GM12801 (cell line): Measurements from ENCODE around the gene TUBGCP2.

Experiments used
- TF ChIP-seq, protein P1 (sequence below): IDR thresholded peaks from one replicate; pipeline ENCODE4 v1.5.1; 2011; ENCODE audit warnings: control low read depth; ENCODE audit not compliant: insufficient read length; ENCODE audit errors: extremely low read depth

The TUBGCP2 gene

DNA sequence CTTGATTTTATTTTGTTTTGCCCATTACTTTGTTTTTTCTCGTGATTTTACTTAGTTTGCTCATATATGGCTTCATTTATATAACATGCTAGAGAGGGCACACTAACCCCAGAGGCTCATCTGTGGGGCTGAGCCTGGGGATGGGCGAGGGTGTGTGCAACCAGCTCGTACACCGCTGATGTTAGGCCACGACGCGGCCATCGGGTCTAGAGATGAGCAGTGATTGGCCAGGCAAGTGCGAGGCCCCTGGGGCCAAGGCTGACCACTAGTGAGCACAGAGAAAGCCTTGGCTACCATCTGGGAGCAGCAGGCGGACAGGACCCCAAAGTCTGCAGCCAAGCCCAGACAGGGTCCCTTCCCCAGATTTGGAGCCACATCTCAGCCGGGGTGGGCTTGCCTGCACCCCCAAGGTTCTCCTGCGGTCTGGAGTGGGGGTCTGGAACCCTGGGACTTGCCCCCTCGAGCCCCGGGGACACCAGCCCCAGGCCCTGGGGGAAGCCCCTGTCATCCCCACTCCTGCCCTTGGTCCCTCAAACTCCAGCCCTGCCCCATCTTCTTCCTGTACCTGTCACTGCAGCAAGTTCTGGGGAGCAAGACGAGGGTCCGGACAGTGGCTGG is 45.4 kb upstream of the TUBGCP2 start:
- TF ChIP-seq, protein P1, sequence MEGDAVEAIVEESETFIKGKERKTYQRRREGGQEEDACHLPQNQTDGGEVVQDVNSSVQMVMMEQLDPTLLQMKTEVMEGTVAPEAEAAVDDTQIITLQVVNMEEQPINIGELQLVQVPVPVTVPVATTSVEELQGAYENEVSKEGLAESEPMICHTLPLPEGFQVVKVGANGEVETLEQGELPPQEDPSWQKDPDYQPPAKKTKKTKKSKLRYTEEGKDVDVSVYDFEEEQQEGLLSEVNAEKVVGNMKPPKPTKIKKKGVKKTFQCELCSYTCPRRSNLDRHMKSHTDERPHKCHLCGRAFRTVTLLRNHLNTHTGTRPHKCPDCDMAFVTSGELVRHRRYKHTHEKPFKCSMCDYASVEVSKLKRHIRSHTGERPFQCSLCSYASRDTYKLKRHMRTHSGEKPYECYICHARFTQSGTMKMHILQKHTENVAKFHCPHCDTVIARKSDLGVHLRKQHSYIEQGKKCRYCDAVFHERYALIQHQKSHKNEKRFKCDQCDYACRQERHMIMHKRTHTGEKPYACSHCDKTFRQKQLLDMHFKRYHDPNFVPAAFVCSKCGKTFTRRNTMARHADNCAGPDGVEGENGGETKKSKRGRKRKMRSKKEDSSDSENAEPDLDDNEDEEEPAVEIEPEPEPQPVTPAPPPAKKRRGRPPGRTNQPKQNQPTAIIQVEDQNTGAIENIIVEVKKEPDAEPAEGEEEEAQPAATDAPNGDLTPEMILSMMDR, result no peak

GRCh38 chr10:133353202-133353959 is 44.7 kb upstream of the TUBGCP2 start:
- TF ChIP-seq, protein P1, result no peak

DNA sequence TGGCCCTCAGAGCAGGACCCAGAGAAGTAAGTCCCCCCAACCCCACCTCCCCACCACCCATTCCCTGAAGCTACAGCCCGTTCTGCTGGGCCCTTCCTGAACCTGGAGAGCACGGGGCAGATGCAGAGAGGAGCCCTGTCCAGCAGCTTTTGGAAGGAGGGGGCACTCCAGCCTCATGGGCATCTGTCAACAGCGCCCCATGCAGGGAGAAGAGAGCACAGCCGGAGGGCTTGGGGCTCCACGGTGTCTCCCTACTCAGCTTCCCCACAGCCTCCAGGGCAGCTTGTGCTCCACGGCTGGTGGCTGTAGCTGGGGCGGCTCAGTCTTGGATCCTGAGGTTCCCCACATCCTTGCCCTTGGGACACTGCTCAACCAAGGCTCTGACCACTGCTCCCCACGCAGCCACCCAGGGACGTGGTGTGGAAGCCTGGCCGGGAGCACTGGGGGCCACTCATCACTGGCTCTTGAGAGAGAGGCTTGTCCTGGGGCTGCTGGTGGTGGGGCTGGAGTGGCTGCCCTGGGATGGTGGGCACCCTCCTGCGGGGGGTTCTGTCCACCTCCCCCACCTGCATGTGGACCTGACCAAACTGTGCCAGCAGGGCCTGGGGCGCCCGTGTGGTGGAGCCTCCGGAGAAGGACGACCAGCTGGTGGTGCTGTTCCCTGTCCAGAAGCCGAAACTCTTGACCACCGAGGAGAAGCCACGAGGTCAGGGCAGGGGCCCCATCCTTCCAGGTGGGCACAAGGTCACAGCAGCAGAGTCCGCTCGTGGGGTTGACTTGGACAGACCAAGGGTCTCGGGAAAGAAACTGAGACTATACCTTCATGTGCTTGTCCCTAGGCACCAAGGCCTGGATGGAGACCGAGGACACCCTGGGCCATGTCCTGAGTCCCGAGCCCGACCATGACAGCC is 43.0 kb upstream of the TUBGCP2 start:
- TF ChIP-seq, protein P1, result no peak

DNA sequence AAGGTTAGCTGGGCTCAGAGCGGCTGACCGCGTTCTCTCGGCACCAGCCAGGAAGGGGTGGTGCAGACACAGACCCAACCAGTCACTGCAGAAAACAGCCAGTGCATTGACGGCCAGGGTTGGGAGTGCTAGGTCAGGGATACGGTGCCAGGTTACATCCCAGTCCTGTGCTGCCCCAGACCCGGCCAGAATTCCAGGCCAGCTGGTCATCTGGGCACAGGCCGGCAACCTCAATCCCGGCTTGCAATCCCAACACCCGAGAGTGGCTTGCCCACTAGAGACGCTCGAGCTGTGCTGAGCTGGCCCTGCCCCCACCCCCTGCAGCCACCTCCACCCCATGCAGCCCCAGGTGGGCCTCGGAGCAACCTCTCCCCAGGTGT is 42.3 kb upstream of the TUBGCP2 start:
- TF ChIP-seq, protein P1, result no peak

- TF ChIP-seq, protein P1, result no peak
Observed at GRCh38 chr10:133350283-133350949, 41.7 kb upstream of the TUBGCP2 start.

DNA sequence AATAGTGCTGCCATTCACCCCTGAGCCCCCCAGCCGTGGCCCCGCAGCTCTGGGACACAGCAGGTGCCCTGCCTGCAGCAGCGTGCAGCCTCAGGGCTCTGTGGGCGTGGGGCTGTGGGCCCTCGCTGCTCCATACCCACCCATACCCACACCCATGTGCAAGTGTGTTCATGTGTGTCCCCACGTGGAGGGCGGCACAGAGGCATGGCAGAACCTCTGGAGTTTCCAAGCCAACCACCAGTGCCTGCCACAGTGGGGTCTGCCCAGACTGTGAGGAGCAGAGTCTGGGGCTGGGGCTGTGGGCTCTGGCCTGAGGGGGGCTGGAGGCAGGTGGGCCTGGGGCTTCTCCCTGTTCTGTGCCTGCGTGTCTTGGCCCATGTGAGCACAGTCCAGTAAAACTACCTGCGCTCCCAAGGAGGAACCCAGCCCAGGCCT is 40.9 kb upstream of the TUBGCP2 start:
- TF ChIP-seq, protein P1, result no peak
